Activated B cell treated with CpG ODN at 0.5 μM for 24 hours (primary cell): ENCODE results near the gene TIMM23. TPM values are rescaled to one million over a fixed set of nuclear protein-coding genes. Genes with fewer than 3 reads are reported as not detected.

ENCODE experiments used
- ATAC-seq: fragments of 200-7000 bp; cut with Tn5 transposase; one replicate; pipeline ENCODE4 v1.10.0; 2021; ENCODE audit warnings: low read depth, mild to moderate bottlenecking, moderate library complexity
- CTCF ChIA-PET: fragments of 350-600 bp; sonication (Branson Sonifier 250); formaldehyde crosslinking; loops from one replicate; lab custom pipeline; 2021; ENCODE audit warnings: antibody characterized with exemption; lab: Charles Lee
- POLR2A ChIA-PET: fragments of 350-600 bp; sonication (Branson Sonifier 250); formaldehyde crosslinking; loops from one replicate; lab custom pipeline; 2021; ENCODE audit warnings: antibody characterized with exemption; lab: Charles Lee
- DNase-seq: peaks from one replicate; pipeline ENCODE4 v3.0.0; 2022
- H3K27ac Mint-ChIP-seq: one replicate; pipeline ENCODE4 v1.8.0; 2020; ENCODE audit warnings: mixed read lengths
- H3K27me3 Mint-ChIP-seq: one replicate; pipeline ENCODE4 v1.8.0; 2021; ENCODE audit warnings: mixed read lengths
- H3K36me3 Mint-ChIP-seq: one replicate; pipeline ENCODE4 v1.8.0; 2021; ENCODE audit warnings: low read depth, mixed read lengths
- H3K4me1 Mint-ChIP-seq: one replicate; pipeline ENCODE4 v1.8.0; 2021; ENCODE audit warnings: mixed read lengths
- H3K4me3 Mint-ChIP-seq: one replicate; pipeline ENCODE4 v1.8.0; 2020; ENCODE audit warnings: mild to moderate bottlenecking, mixed read lengths
- H3K9me3 Mint-ChIP-seq: one replicate; pipeline ENCODE4 v1.8.0; 2020; ENCODE audit warnings: mixed read lengths
- intact Hi-C: fragments of 100-400 bp; cut with micrococcal nuclease; formaldehyde crosslinking; loops from one replicate; pipeline ENCODE4 v1.15.1; 2024
- total RNA-seq: library from RNA; stranded (reverse); gene quantifications from 2 replicates; pipeline ENCODE4 v1.2.3, GENCODE V29; 2022
- TF ChIP-seq, protein P1 (sequence below): fragments of 200-600 bp; IDR thresholded peaks from one replicate; pipeline ENCODE4 v1.8.0; 2022; ENCODE audit warnings: antibody characterized with exemption, mild to moderate bottlenecking

Gene TIMM23
- total RNA-seq, 1 donor from 2014 or later, result 47.2 TPM

DNA sequence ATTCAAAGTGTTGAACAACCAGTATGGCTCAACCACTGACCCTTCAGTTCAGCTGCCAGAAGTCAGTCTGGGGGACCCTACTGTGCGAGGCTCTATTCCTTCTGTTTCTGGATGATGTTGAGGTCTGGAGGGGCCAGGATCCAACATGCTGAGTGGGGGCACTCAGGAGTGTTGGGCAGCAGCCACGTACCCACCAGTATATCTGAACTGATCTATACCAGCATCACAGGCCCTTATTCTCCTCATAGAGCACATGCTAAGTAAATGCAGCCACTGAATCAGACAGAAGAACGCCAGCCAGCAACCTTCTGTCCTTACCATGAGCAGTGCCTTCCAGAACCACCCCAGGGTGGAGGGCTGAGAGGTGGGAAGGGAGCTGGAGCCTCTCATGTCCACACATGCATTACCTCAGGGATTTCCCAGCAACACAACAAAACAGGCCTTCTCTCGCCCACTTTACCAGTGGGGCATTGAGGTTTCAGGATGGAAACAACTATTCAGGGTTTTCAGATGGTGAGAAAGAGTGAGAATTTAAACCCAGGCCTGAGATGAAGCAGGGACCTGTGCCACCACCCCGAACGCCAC, 80.6 kb downstream of the TIMM23 start:
- ATAC-seq (no peak), DNase-seq (no peak)
- Mint-ChIP-seq H3K36me3 (no peaks in the 10 kb centered on the region), H3K9me3 (peaks cover 8% of the 10 kb centered on the region), H3K27ac (no peak overlapping the region), H3K27me3 (peaks cover 6% of the 10 kb centered on the region), H3K4me3 (no peak overlapping the region), H3K4me1 (no peaks in the 10 kb centered on the region)
- POLR2A ChIA-PET, result interaction anchor here (0.6 kb wide), 1 partner anchor 49 kb away, joined by 3 read pairs; no protein-coding TSS in a partner anchor
- TF ChIP-seq, protein P1, sequence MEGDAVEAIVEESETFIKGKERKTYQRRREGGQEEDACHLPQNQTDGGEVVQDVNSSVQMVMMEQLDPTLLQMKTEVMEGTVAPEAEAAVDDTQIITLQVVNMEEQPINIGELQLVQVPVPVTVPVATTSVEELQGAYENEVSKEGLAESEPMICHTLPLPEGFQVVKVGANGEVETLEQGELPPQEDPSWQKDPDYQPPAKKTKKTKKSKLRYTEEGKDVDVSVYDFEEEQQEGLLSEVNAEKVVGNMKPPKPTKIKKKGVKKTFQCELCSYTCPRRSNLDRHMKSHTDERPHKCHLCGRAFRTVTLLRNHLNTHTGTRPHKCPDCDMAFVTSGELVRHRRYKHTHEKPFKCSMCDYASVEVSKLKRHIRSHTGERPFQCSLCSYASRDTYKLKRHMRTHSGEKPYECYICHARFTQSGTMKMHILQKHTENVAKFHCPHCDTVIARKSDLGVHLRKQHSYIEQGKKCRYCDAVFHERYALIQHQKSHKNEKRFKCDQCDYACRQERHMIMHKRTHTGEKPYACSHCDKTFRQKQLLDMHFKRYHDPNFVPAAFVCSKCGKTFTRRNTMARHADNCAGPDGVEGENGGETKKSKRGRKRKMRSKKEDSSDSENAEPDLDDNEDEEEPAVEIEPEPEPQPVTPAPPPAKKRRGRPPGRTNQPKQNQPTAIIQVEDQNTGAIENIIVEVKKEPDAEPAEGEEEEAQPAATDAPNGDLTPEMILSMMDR, result no peak
- intact Hi-C loops, result no loop called here
- CTCF ChIA-PET, result no interaction called here

Other genes starting within 250 kb of the TIMM23 start
- 67.0 and 74.1 TPM in 2 replicates for gene WASHC2C, start 245.2 kb upstream of the TIMM23 start, total RNA-seq
- 19.6 and 31.4 TPM in 2 replicates for gene AGAP4, start 125.0 kb upstream of the TIMM23 start, total RNA-seq
- 94.5 and 94.9 TPM in 2 replicates for gene NCOA4, start 58.1 kb downstream of the TIMM23 start, total RNA-seq
- not detected in 2 replicates for gene MSMB, start 73.8 kb downstream of the TIMM23 start, total RNA-seq